Endothelial cell of umbilical vein (primary cell): ENCODE data around the gene DNAH11. TPM values are rescaled to one million over a fixed set of nuclear protein-coding genes. Genes with fewer than 3 reads are reported as not detected.

ENCODE experiments used
- BruUV-seq: library from RNA; stranded (reverse); fragments of 400-500 nt; replicated peaks from 2 replicates; lab custom pipeline; 2021; lab: Mats Ljungman, UMichigan
- CTCF ChIA-PET: fragments of 300-600, 350-600 bp; sonication (Branson Sonifier 250); formaldehyde crosslinking; loops from one replicate; lab custom pipeline; 2021; ENCODE audit warnings: antibody characterized with exemption, inconsistent platforms; lab: Charles Lee
- POLR2A ChIA-PET: fragments of 300-600, 350-600 bp; sonication (Branson Sonifier 250); formaldehyde crosslinking; loops from one replicate; lab custom pipeline; 2021; ENCODE audit warnings: antibody characterized with exemption, inconsistent platforms; lab: Charles Lee
- DNase-seq: peaks from one replicate; pipeline ENCODE4 v3.0.0-alpha.2; 2011; ENCODE audit warnings: low read depth, low spot score
- FAIRE-seq: peaks from 2 replicates; lab custom pipeline; 2011; peaks lifted over from hg19 to GRCh38; lab: Jason Lieb, UNC
- H2AFZ ChIP-seq: 2 replicates; pipeline ENCODE4 v1.6.0; 2012; ENCODE audit warnings: low read depth, low read length, control low read depth, inconsistent platforms
- H3K27ac ChIP-seq: 2 replicates; pipeline ENCODE4 v1.5.1; 2011; ENCODE audit warnings: low read depth, mild to moderate bottlenecking, control low read depth, low read length, moderate library complexity; ENCODE audit not compliant: insufficient read depth
- H3K27me3 ChIP-seq, 2 experiments: 2 replicates each; pipeline versions ENCODE4 v1.6.0 to v1.6.1; 2011; ENCODE audit warnings: low read length in 2 of 2, mixed read lengths in 1 of 2; ENCODE audit not compliant: control insufficient read depth in 2 of 2, insufficient read depth in 2 of 2
- H3K36me3 ChIP-seq, 2 experiments: 2 replicates in 1 of 2; 3 replicates in 1 of 2; pipeline ENCODE4 v1.5.1; 2011; ENCODE audit warnings: low read length in 2 of 2, mild to moderate bottlenecking in 1 of 2, moderate library complexity in 1 of 2; ENCODE audit not compliant: control insufficient read depth in 2 of 2, insufficient read depth in 2 of 2; ENCODE audit errors: extremely low read depth in 1 of 2
- H3K4me1 ChIP-seq: 3 replicates; pipeline ENCODE4 v1.5.1; 2011; ENCODE audit warnings: mild to moderate bottlenecking, low read length; ENCODE audit not compliant: control insufficient read depth, insufficient read depth; ENCODE audit errors: extremely low read depth
- H3K4me2 ChIP-seq: 2 replicates; pipeline ENCODE4 v1.6.1; 2011; ENCODE audit warnings: low read length, control low read depth, mixed read lengths; ENCODE audit not compliant: insufficient read depth
- H3K4me3 ChIP-seq, 3 experiments: fragments of 200-600 bp in 1 of 3; sonication (generic), shearing (Covaris generic) in 1 of 3; replicated peaks in 1 of 3; 2 replicates each; pipeline ENCODE4 v1.5.1; 2011 to 2016; ENCODE audit warnings: control low read depth in 3 of 3, low read length in 3 of 3, mild to moderate bottlenecking in 2 of 3, inconsistent platforms in 1 of 3, low read depth in 1 of 3, moderate library complexity in 1 of 3; ENCODE audit not compliant: insufficient read depth in 1 of 3
- H3K79me2 ChIP-seq: 2 replicates; pipeline ENCODE4 v1.6.0; 2012; ENCODE audit warnings: low read length, inconsistent platforms; ENCODE audit not compliant: control insufficient read depth, insufficient read depth
- H3K9ac ChIP-seq: replicated peaks from 2 replicates; pipeline ENCODE3; 2011; ENCODE audit warnings: low read length, control low read depth; ENCODE audit not compliant: insufficient read depth; ENCODE audit errors: extremely low read depth
- H3K9me1 ChIP-seq: replicated peaks from 3 replicates; pipeline ENCODE4 v1.6.0; 2011; ENCODE audit warnings: mild to moderate bottlenecking, low read length; ENCODE audit not compliant: control insufficient read depth, insufficient read depth; ENCODE audit errors: extremely low read depth
- H3K9me3 ChIP-seq: replicated peaks from 2 replicates; pipeline ENCODE4 v1.5.1; 2012; ENCODE audit warnings: low read length, inconsistent platforms; ENCODE audit not compliant: control insufficient read depth, insufficient read depth
- H4K20me1 ChIP-seq: replicated peaks from 2 replicates; pipeline ENCODE3; 2011; ENCODE audit warnings: mild to moderate bottlenecking, low read length; ENCODE audit not compliant: control insufficient read depth, insufficient read depth; ENCODE audit errors: extremely low read depth
- CTCF ChIP-seq, 2 donors: IDR thresholded peaks; 1 replicate in 1 of 2; 2 replicates in 1 of 2; pipeline ENCODE4 v1.5.1; 2011; ENCODE audit warnings: low read length in 2 of 2, mild to moderate bottlenecking in 2 of 2, moderate library complexity in 2 of 2, control low read depth in 1 of 2, inconsistent platforms in 1 of 2, low read depth in 1 of 2; ENCODE audit not compliant: insufficient read depth in 1 of 2; ENCODE audit errors: extremely low read depth in 1 of 2
- EZH2 ChIP-seq: IDR thresholded peaks from 2 replicates; pipeline ENCODE4 v1.6.1; 2012; ENCODE audit warnings: borderline replicate concordance, low read depth, mild to moderate bottlenecking, moderate library complexity, low read length, inconsistent platforms; ENCODE audit not compliant: severe bottlenecking
- FOS ChIP-seq: IDR thresholded peaks from 2 replicates; pipeline ENCODE4 v1.6.1; 2011; ENCODE audit warnings: mild to moderate bottlenecking, low read length, moderate library complexity, borderline replicate concordance; ENCODE audit not compliant: insufficient read depth
- GATA2 ChIP-seq: IDR thresholded peaks from 2 replicates; pipeline ENCODE4 v1.7.0; 2011; ENCODE audit warnings: low read depth, mild to moderate bottlenecking, moderate library complexity, mixed read lengths, low read length; ENCODE audit not compliant: insufficient read length, insufficient read depth
- JUN ChIP-seq: IDR thresholded peaks from 2 replicates; pipeline ENCODE4 v1.6.1; 2011; ENCODE audit warnings: borderline replicate concordance, low read depth; ENCODE audit not compliant: insufficient read length, insufficient read depth
- MAX ChIP-seq: IDR thresholded peaks from 2 replicates; pipeline ENCODE4 v1.6.1; 2011; ENCODE audit not compliant: insufficient read depth, insufficient read length
- MYC ChIP-seq: IDR thresholded peaks from one replicate; pipeline ENCODE4 v1.6.1; 2011; ENCODE audit warnings: mild to moderate bottlenecking, low read depth, low read length
- POLR2A ChIP-seq: IDR thresholded peaks from 2 replicates; pipeline ENCODE4 v1.6.1; 2012; ENCODE audit warnings: low read depth, mild to moderate bottlenecking, control low read depth, low read length
- POLR2AphosphoS5 ChIP-seq: IDR thresholded peaks from 2 replicates; pipeline ENCODE4 v1.6.1; 2012; ENCODE audit warnings: low read depth, mild to moderate bottlenecking, control low read depth, low read length, moderate library complexity; ENCODE audit not compliant: insufficient read depth
- dilution Hi-C: fragments of 300-500 bp; cut with MboI; formaldehyde crosslinking; loops from one replicate; pipeline ENCODE4 v1.15.0; 2019; ENCODE audit warnings: low sequenced_read_pairs; ENCODE audit not compliant: extremely low pct_ligation_motif_present
- intact Hi-C: fragments of 100-400 bp; cut with micrococcal nuclease; formaldehyde crosslinking; loops from one replicate; pipeline ENCODE4 v1.10.0; 2022
- polyA plus RNA-seq, 4 experiments: library from polyadenylated mRNA; depleted of rRNA in 3 of 4; stranded (reverse) in 3 of 4; unstranded in 1 of 4; fragments of >200 nt; gene quantifications; 2 replicates each; pipeline versions ENCODE4 v1.2.1 to v1.2.3, GENCODE V29; 2011 to 2012; ENCODE audit warnings: missing spikeins in 1 of 4
- total RNA-seq: library from RNA; stranded (reverse); gene quantifications from 2 replicates; pipeline ENCODE4 v1.2.3, GENCODE V29; 2021

The DNAH11 gene
- total and polyA plus RNA-seq, 2 donors (not counting 3 experiments of a cell fraction or from before 2014, with no cell fraction given), result 0.69 to 0.91 TPM

GRCh38 chr7:21918216-21918615, 375.4 kb downstream of the DNAH11 start:
- Histone ChIP-seq H3K79me2 (peaks cover 56% of the 10 kb centered on the region), H4K20me1 (no peaks in the 10 kb centered on the region), H3K27me3 (no peaks in the 10 kb centered on the region), H3K9me3 (no peaks in the 10 kb centered on the region), H3K27ac (no peak overlapping the region), H3K4me1 (peaks cover 13% of the 10 kb centered on the region), H3K4me3 (no peak overlapping the region), H3K4me2 (no peak overlapping the region), H3K9ac (no peak overlapping the region), H3K36me3 (peaks cover 3 to 16% of the 10 kb centered on the region in 2 experiments), H3K9me1 (no peaks in the 10 kb centered on the region), H2AFZ (no peak overlapping the region)
- TF ChIP-seq GATA2, result no peak
- TF ChIP-seq POLR2AphosphoS5, result no peak
- TF ChIP-seq EZH2, result no peak
- TF ChIP-seq MAX, result no peak
- no peak for TF ChIP-seq POLR2A
- TF ChIP-seq CTCF (IDR thresholded peaks at IDR 0.05; ENCODE audit: extremely low read depth in 1 of 2, insufficient read depth in 1 of 2, low read depth in 1 of 2, low read length in 2 of 2), result no peak
- TF ChIP-seq MYC, result no peak
- no peak for TF ChIP-seq FOS
- no peak for TF ChIP-seq JUN
- ChIA-PET POLR2A (no interaction called here), CTCF (no interaction called here)
- FAIRE-seq, result no peak
- no peak for DNase-seq
- intact Hi-C loops, result no loop called here
- no TSS peak for BruUV-seq
- dilution Hi-C loops, result no loop called here
